Activated T-cell treated with anti-CD3 and anti-CD28 coated beads for 48 hours (primary cell): Measurements from ENCODE around the gene CLN3.
"Not testable (repeated sequence)": the region's sequence is repeated elsewhere in the genome, so short reads cannot be mapped to it uniquely, and the experiment has no call there.

ENCODE experiments used
- DNase-seq: peaks from one replicate; pipeline ENCODE4 v3.0.0-alpha.2; 2020; ENCODE audit warnings: low read depth

Gene CLN3

GRCh38 chr16:28513484-28514181 is 21.8 kb upstream of the CLN3 start:
- DNase-seq = no peak

- no peak for DNase-seq
These were observed 20.2 kb upstream of the CLN3 start for GRCh38 chr16:28511801-28512789.

GRCh38 chr16:28511031-28511430 is 19.2 kb upstream of the CLN3 start:
- no peak for DNase-seq

- DNase-seq = no peak
These were observed 13.7 kb upstream of the CLN3 start for GRCh38 chr16:28505489-28506137.

GRCh38 chr16:28504707-28505404 is 13.0 kb upstream of the CLN3 start:
- no peak for DNase-seq

- DNase-seq = no peak
These were observed 11.8 kb upstream of the CLN3 start for GRCh38 chr16:28503470-28504259.

- DNase-seq = no peak
These were observed 10.4 kb upstream of the CLN3 start for GRCh38 chr16:28502290-28502689.

- no peak for DNase-seq
These were observed 9.7 kb upstream of the CLN3 start for GRCh38 chr16:28501258-28502232.

GRCh38 chr16:28500476-28501180 is 8.8 kb upstream of the CLN3 start:
- DNase-seq = not testable (repeated sequence)

GRCh38 chr16:28499854-28500253 is 8.0 kb upstream of the CLN3 start:
- no peak for DNase-seq

- no peak for DNase-seq
These were observed 7.0 kb upstream of the CLN3 start for GRCh38 chr16:28498666-28499381.

- DNase-seq = no peak
These were observed 6.2 kb upstream of the CLN3 start for GRCh38 chr16:28497861-28498599.

- no peak for DNase-seq
These were observed 5.5 kb upstream of the CLN3 start for GRCh38 chr16:28497386-28497785.

GRCh38 chr16:28496844-28497243 is 5.0 kb upstream of the CLN3 start:
- no peak for DNase-seq

- no peak for DNase-seq
These were observed 4.2 kb upstream of the CLN3 start for GRCh38 chr16:28495795-28496749.

GRCh38 chr16:28495098-28495793 is 3.4 kb upstream of the CLN3 start:
- no peak for DNase-seq
